ENCODE measurements around the gene DIAPH3.
A peak's percentile ranks its signal among the peaks of the same experiment; 100 is the strongest.

DIAPH3 gene

DNA sequence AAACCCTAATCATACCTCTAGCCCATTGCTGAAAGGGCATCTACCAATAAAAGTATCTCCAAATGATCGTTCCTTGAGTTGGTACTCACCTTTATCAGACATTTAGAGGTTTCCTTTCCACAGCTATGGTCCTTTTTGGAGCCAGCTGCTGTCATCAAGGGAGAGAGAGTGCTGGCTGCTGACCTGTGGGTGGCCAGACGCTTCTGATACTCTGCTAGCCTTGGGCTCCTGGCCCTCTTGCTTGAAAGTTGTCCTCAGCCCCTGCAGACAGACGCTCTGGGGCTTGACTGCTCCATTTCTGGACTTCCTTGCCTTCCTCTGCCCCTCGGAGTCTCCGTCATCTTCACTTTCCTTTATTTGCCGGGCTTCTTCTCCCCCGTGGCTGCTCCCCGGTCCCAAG lies 499.1 kb downstream of the DIAPH3 start:
- no peak for DNase-seq

DNA sequence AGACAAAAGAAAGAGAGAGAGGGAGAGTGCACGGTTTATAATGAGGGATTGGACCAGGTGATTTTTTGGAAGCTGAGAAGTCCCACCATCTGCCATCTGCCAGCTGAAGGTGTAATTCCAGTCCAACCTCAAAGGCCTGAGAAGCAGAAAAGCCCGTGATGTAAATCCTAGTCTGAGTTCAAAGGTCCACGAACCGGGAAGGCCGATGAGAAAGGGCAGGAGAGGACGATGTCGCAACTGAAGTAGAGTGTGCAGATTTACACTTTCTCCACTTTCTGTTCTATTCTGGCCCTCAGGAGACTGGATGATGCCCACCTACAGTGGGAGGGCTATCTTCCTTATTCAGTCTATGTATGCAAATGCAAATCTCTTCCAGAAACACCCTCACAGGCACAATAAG lies 500.0 kb downstream of the DIAPH3 start:
- no peak for DNase-seq

DNA sequence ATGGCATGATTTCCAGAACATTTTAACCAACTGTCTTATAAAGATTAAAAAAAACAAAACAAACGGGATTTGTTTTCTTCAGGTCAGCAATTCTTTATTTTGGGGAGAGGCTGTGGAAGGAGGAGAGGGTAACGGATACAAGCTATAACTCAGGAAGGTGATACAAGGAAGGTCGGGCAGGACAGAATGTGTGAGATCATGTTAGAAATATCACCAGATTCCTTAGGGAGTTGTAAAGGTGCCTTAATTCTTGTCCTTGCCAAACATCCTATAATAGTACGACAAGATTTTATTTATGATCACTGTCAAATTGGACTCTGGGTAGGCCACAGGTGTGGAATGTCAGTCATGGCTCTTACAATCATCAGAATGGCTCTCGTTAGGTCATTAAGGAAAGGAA lies 503.1 kb downstream of the DIAPH3 start:
- DNase-seq, result no peak

DNA sequence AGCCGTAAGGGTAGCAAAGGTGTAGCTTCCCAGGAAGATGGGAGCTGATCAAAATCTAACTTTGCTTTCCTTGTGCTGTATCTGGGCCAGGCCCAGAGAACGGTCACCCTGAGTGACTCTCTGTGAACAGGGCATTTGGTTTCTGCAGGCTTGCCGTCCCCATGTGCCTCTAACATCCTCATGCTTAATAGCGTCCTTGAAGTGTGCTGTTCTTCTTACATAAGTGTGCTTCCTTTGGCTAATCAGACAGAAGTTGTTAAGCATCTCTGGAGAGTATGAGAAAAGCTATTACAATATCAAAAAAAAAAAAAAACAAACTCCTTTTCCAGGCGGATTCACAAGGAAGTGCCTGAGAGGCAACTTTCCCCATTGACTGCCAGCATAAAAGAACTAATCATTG lies 503.7 kb downstream of the DIAPH3 start:
- no peak for DNase-seq

DNA sequence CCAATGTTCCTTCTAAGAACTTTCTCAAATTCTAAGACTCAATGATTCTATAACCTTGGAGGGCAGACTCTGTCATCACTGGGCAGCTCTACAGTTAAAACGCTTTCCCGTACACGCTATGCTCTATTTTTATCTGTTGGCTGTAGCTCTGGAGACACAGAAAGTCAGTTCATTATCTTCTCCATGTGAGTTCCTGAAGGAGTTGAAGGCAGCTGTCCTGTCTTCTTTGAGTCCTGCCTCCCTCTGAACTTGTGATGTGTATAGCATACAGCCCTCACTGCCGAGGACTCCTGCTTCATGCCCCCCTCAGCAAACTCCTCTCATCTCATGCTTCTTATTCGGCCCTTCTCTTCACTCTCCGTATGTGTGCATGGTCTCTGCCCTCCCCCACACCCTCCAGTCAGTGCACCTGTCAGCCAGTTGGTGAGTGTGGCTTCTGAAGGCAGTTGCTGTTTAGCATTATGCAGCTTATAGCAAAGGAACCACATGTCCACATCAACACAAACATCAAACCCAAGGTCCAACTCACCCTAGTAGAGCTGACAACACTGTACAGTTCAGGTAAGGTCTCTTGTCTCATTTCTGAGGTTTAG lies 504.9 kb downstream of the DIAPH3 start:
- no peak for DNase-seq

DNA sequence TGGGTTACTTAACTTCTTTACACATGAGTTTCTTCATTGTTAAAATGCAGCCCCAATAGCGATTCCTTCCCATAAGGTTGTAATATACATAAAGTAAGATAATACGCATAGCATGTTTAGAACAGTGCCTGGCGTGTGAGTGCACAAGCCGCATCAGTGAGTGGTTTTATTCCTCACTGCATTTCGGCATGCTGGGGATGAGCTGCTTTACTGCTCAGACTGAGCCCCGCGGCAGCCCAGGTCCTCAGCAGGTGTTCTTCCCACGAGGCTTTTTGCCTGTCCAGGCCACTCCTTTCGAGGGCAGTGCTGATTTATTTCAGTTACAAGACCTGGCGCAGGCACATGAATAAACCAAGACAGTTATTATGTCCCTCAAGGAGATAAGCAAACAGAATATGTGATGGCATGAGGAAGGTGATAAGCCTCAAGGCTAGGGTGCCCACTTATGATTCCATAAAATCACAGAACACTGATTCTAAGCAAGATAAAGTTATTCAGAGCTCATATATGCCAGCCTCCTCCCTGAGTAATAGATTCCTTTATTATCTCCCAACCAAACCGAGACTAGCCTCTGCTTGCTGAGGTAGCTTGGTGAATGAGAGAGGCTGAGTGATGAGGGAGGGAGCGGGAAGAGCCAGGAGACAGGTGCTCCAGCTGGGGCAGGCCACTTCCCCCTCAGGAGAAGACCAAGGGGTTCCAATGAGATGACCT lies 505.5 kb downstream of the DIAPH3 start:
- no peak for DNase-seq

DNA sequence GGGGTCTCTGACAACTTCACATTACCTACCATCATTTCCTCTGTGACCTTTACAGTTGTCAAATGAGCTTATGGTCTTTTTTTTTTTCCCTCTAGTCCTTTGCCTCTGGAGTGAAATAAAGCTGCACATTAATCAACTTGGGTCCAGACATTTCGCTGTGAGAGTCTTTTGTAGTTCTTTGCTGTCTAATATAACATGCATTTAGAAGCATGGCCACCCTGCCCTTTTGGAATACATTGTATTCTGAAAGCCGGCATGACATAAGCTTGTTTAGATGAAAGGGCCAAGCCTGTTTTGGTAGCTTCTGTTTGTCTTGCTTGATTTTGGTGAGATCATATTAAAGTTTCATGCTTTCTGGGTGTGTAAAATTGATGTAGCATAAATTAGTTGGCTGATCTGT lies 509.8 kb downstream of the DIAPH3 start:
- DNase-seq, result no peak

DNA sequence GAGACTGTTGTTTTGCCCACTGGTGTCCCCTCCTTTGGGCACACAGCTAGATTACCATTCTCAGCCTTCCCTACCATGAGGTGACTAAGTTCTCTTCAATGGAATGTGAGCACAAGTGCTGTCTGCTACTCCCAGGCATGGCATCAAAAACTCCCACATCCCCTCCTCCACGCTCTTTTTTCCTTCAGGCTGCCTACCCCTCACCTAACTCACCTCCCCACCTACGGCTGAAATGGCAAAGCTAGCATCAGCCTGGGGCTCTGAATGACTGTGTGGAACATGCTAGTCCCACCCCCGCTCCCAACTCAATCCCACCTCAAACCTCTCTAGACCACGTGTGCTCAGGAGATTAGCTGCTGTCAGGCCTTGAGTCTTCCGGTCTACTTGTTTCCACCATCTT lies 512.2 kb downstream of the DIAPH3 start:
- DNase-seq, result no peak

DNA sequence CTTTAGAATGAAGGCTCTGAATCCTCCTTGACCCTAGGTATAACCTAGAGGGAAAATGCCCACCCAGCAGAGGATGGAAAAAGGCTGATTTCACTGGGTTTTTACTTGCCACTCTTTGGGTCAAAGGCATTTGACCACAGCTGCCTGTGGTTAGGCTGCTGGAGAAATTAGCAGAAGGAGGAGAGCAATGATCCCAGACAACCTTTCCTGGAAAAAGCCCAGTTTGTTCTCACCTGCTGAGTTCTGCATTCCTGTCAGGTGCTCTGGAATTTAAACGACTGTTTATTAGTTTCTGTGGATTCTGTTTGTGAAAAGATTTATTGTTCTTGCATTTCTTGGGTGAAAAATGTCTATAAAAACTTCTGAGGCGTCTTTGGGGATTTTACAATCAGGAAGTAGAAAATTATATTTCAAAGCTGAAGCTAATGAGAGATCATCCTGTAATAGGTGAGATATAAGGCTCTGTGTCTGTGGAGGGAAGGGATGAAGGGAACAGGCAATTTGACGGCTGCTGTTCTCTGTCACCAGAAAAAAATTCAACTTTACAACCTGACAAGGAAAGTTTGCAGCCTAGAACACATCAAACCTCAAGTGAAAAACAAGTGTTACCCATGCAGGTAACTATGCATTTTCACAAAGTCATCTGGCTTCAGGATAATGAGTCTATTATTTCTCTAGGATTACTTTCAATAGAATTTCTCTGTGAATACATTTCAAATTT lies 519.7 kb downstream of the DIAPH3 start:
- no peak for DNase-seq

DNA sequence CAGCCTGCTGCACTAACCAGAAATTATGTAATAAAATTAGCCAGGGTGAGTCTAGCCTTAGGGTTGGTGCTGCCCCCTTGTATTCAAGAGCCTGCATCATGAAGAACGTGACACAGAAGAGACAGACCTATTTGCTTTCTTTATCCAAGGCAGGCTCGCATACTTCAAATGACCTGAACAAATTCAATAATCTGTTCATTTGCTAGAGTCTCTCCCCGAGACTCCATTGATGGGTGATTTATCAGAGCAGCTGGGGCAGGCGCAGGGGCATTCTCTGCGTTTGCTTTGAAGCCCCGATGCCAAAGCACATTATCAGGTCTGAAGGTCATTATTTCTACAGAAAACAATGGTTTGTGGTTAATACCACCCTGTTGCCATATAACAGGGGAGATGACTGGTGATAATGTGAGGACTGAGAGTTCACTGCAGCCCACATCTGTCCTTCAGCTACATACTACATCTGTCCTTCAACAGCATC lies 520.3 kb downstream of the DIAPH3 start:
- DNase-seq, result no peak

DNA sequence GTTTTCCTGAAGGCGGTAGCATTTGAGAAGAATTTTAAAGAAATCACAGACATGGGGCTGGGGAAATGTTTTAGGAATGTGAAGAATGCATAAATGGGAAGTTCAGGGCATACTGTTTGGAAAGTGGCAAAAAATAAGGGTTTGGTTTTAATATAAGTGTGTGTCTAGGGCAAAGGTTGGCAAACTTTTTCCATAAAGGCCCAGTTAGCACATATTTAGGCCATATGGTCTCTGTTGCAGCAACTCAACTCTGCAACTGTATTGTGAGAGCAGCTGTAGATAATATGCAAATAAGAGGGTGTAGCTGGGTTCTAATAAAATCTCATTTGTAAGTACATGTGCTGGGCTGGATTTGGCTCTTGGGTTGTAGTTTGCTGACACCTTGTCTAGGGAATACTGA lies 521.9 kb downstream of the DIAPH3 start:
- DNase-seq, result no peak

DNA sequence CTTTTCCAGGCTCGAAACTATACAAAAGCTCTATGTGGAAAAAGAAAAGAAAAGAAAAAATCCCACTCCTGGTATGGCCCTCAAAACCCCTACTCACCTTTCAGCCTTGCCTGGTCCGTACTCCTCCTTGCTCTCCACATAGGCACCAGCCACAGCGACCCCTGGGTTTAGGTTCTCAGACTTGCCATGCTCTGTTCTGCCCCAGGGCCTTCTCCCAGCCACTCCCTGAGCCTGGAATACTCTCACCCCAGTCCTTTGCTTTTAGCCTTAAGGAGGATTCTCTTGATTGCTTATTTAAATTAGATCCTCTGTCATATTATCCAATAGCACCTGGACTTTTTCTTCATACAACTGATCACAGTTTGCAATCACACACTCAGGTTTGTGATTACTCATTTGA lies 522.5 kb downstream of the DIAPH3 start:
- no peak for DNase-seq

DNA sequence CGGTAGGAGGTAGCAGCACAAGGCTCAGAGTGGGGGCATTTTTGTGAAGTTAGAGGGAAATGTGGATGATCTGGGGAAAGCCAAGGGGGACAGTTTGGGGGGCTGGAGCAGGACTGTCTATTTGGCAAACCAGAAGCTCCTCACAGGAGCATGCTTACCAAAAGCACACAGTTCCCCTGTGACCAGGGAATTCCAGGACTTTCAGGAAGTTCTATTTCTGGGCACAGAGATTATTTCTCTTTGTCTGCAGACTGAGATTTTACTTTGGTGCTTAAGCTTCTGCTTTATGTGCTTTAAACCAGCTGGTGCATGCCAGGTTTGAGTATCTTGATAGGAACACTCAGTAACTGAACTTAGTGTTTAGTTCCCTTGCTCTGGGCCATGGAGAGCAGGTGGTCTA lies 525.3 kb downstream of the DIAPH3 start:
- no peak for DNase-seq

DNA sequence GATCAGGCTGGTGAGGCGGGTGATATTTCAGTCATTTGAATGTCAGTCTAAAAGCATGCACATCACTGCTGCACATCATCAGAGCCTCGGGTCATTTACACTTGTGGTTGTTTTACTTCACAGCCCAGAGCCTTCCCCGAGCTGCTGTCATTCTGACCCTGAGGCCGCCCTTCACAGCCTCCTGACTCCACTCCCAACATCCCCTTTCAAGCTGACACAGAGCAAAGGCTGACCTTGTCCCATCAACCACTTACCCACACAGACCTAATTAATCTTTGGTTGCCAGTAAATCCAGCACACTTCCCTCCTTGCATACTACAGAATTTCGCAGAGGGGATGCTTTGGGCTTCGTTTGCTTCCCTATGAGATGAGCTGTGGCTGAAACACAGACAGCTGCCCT lies 528.1 kb downstream of the DIAPH3 start:
- no peak for DNase-seq

DNA sequence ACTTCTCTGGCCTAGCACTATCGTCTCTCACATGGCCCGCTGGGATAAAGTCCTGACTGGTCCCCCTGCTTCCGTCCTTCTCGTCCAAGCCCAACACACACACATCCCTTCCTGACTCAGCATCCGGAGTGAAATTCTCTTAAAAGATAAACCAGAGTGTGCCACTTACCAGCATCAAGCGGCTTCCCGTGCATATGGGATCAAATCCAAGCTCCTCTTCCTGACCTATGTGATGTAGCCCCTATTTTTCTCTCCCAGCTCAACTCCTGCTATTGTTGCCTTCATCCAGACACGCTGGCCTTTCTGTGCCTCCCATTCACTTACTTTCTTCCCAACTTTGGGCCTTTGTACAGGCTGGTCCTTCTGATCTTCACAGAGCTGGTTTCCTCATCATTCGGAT lies 530.4 kb downstream of the DIAPH3 start:
- DNase-seq, result no peak

DNA sequence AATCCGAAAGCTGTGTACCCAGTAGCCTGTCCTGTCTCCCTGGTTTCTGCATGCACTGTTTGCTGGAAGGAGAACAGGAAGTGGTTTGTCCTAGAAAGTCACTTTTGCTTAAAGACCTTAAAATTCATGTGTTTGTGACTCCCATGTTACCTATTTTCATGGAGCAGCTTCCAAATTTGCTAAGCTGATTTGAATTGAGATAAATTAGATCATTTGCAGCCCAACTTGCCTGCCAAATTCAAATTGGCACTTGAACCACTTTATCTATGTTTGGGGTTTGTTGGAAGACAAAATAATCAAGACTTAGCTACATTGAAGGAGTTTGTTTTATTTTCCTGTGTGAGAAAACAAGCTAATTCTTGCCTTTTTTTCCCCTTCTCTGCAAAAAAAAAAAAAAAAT lies 532.5 kb downstream of the DIAPH3 start:
- DNase-seq, result no peak

DNA sequence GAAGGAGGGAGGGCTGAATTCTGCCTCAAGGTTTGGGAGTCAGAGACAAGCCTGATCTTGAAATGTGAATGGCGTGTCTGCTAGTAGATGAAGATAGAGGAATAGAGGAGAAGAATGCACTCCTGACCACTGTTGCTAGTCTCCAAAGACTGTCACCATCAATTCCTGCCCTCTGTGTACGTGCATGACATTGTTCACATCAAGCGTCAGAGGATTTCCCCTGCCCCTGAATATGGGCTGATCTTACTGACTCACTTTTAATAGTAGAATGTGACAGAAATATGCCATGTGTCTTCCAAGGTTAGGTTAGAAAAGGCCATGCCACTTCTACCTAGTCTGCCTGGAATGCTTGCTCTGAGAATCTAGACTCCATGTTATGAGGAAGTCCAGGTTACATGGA lies 538.6 kb downstream of the DIAPH3 start:
- no peak for DNase-seq

DNA sequence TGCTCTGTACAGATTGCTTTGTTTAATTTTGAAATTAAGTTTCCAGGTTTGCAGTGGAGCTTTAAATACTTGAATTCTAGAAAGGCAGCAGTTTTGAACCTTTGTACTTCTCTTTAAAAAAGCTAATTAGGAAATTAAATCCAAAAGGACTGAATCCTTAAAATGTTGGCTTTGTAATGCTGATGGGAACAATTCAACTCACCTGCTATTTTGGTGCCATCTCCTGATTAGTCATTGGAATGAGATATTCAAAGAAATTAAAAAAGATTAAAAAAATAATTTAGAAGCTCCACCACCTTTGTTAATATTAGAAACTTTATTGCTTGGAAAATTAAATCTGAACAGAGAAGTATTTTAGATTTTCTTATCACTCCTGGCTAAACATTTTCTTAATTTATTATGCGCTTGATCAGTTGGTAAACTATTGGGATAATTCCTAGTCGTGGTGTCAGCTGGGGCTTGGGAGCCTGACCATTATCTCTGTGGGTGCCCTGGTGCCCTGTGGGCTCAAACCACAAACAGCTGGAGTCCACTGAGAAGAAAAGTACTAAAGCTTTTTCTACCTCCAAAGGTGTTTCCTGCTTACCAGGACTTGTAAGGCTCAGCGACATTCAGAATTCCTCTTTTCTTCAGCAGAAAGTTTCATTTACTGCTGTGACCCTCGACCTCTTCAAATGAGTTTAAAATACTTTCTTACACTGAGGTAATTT lies 540.4 kb downstream of the DIAPH3 start:
- no peak for DNase-seq

DNA sequence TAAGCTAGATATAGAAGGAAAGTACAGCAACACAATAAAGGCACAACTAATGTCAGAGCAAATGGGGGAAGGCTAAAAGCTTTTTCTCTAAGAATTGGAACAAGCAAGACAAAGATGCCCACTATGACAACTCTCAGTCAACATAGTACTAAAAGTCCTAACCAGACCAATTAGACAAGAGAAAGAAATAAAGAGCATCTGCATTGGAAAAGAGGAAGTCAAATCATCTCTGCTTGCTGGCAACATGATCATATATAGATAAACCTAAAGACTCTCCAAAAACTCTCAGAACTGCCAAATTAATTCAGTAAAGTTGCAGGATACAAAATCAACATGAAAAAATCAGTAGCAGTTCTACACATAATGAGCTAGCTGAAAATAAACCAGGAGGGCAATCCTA lies 542.0 kb downstream of the DIAPH3 start:
- DNase-seq, result peak; percentile 12
